ENCODE results near the gene ELMOD1.
"Not testable (repeated sequence)": the region's sequence is repeated elsewhere in the genome, so short reads cannot be mapped to it uniquely, and the experiment has no call there.

The ELMOD1 gene

DNA sequence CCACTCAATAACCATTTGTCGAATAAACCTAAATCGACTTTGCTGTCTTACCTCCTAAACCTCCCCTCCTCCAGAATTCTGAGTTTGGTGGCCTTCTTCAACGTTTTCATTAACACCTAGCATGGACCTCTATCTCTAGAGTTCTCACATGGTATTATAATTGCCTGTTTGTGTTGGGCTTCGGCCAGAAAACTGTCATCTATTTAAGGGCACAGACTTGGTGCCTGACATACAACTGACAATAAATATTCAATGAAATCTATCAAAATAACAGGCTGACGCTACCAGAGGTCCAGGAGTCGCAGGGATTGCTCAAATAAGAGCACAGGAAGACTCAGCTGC, 26.1 kb upstream of the ELMOD1 start:
- H3K27ac ChIP-seq = peak overlapping the region; percentile 75
- no peak overlapping the region for H3K9ac ChIP-seq
- peak overlapping the region; percentile 94 for H2AFZ ChIP-seq
- TF ChIP-seq, protein P1, sequence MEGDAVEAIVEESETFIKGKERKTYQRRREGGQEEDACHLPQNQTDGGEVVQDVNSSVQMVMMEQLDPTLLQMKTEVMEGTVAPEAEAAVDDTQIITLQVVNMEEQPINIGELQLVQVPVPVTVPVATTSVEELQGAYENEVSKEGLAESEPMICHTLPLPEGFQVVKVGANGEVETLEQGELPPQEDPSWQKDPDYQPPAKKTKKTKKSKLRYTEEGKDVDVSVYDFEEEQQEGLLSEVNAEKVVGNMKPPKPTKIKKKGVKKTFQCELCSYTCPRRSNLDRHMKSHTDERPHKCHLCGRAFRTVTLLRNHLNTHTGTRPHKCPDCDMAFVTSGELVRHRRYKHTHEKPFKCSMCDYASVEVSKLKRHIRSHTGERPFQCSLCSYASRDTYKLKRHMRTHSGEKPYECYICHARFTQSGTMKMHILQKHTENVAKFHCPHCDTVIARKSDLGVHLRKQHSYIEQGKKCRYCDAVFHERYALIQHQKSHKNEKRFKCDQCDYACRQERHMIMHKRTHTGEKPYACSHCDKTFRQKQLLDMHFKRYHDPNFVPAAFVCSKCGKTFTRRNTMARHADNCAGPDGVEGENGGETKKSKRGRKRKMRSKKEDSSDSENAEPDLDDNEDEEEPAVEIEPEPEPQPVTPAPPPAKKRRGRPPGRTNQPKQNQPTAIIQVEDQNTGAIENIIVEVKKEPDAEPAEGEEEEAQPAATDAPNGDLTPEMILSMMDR (IDR thresholded peaks at IDR 0.05) = no peak
- no peaks in the 10 kb centered on the region for H3K79me2 ChIP-seq
- H3K4me3 ChIP-seq (ENCODE audit: low read depth, low read length) = peak overlapping the region; percentile 66
- peak overlapping the region; percentile 62 for H3K4me2 ChIP-seq (ENCODE audit: low read length)
- no peaks in the 10 kb centered on the region for H3K9me3 ChIP-seq (ENCODE audit: control insufficient read depth, low read length)
- H3K36me3 ChIP-seq (ENCODE audit: control insufficient read depth, insufficient read depth, low read length) = no peaks in the 10 kb centered on the region
- H3K27me3 ChIP-seq (ENCODE audit: control insufficient read depth, insufficient read depth, low read length) = no peaks in the 10 kb centered on the region
- H3K4me1 ChIP-seq = no peaks in the 10 kb centered on the region

DNA sequence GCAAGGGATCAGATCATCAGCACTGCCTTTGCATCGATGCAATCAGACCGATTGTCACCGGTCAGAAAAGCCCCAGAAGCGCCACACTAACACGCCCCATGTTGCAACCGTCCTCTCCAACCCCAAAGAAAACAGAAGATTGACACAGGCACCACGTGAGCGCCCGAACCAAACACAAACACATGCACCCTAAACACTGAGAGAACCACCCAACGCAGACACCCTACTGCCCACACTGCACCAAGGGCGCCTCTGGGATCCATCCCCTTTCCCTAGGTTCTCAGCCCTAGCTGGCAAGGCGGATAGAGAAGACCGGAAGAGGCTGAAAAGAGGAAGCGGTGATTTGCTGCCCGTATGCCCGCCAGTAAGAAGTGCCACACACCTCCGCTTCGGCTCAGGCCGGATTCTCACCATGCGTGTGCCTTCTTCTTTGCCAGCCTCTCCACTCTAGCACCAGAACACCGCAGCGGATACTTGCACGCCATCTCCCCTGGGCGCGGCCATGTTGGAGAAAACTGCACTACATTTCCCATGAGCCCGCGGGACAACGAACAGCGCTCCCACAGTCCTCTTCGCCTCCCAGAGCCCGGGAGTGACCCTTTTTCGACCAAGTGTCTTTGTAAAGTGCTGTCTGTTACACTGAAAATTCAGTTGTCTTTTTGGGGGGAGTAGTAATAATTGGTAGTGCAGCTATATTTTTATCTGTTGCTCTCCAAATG, 25.6 kb upstream of the ELMOD1 start, which contains the start of gene ALKBH8:
Gene ALKBH8, minus strand, starts transcription at position 517 of the 719 bp plus-strand sequence. CDS start 4,842 bp downstream, outside the sequence.
- Histone ChIP-seq H3K9ac (no peak within 1 kb of the TSS), H3K4me1 (no peaks in the 10 kb centered on the region), H3K4me2 (ENCODE audit: low read length) (peak within 1 kb of the TSS; percentile 62), H3K4me3 (ENCODE audit: low read depth, low read length) (peak within 1 kb of the TSS; percentile 66), H2AFZ (peak within 1 kb of the TSS; percentile 94), H3K27ac (peak within 1 kb of the TSS; percentile 75), H3K27me3 (ENCODE audit: control insufficient read depth, insufficient read depth, low read length) (no peaks in the 10 kb centered on the region), H3K9me3 (ENCODE audit: control insufficient read depth, low read length) (no peaks in the 10 kb centered on the region), H3K36me3 (ENCODE audit: control insufficient read depth, insufficient read depth, low read length) (no peaks in the 10 kb centered on the region), H3K79me2 (no peaks in the 10 kb centered on the region)
- TF ChIP-seq, protein P1 (IDR thresholded peaks at IDR 0.05) = no peak

DNA sequence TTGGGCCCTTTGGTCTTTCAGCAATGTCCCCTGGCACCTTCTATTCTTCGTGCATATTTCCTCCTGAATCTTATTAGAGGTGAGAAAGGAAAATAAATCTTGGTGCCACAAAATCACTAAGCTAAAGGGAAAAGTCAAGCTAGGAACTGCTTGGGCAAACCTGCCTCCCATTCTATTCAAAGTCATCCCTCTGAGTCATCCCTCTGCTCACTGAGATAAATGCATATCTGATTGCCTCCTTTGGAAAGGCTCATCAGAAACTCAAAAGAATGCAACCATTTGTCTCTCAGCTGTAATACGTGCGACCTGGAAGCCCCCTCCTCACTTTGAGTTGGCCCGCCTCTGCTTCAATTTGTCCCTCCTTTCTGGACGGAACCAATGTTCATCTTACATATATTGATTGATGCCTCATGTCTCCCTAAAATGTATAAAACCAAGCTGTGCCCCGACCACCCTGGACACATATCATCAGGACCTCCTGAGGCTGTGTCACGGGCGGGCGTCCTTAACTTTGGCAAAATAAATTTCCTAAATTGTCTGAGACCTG, 24.9 kb upstream of the ELMOD1 start:
- not testable (repeated sequence) for H3K27me3 ChIP-seq (ENCODE audit: control insufficient read depth, insufficient read depth, low read length); H3K79me2 ChIP-seq; H3K36me3 ChIP-seq (ENCODE audit: control insufficient read depth, insufficient read depth, low read length); H3K9ac ChIP-seq; H3K9me3 ChIP-seq (ENCODE audit: control insufficient read depth, low read length); H3K4me1 ChIP-seq
- H3K4me2 ChIP-seq (ENCODE audit: low read length) = peak overlapping the region; percentile 62
- H2AFZ ChIP-seq = peak overlapping the region; percentile 94
- peak overlapping the region; percentile 75 for H3K27ac ChIP-seq
- H3K4me3 ChIP-seq (ENCODE audit: low read depth, low read length) = peak overlapping the region; percentile 66

DNA sequence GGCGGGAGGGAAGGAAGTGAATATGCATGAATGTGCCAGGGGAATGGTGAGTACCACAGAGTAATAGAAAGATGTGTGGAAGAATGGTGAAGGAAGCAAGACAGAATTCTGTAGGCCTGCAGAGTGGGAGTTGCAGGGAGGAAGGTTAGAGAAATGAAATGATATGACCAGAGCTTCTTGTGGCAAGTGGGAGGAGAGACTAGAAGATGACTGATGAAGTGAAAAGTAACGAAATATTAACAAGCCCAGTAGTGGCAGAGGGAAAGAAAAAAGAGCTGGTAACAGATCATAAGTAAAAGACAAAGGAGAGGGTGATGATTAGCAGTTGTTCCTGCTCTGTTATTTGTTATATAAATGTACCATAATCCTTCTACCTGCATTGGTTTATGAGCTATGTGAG, 24.4 kb upstream of the ELMOD1 start:
- Histone ChIP-seq H3K27ac (no peak overlapping the region), H2AFZ (peak overlapping the region; percentile 94), H3K4me3 (ENCODE audit: low read depth, low read length) (no peak overlapping the region)

DNA sequence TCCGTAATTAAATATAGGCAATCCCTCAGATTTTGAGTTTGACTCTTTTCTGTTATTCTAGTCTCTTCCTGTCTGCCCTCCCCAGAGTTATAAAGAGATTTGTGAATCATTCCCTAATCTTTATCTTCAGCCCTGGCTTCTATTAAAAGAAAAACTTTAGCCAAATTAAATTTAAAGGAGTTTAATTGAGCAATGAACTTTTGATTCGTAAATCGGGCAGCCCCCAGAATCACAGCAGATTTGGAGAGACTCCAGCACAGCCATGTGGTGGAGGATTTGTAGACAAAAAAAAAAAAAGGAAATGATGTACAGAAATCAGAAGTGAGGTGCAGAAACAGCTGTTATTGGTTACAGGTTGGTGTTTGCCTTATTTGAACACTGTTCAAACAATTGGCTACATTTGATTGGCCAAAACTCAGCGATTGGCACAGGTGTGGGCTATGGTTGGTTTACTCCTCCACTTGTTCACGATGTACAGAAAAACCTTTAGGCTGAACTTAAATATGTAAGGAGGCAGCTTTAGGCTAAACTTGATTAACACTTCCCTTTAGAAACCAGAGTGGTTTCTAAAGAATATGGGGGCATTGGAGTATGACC, 23.1 kb upstream of the ELMOD1 start:
- no peak overlapping the region for H3K4me3 ChIP-seq (ENCODE audit: low read depth, low read length)
- no peaks in the 10 kb centered on the region for H3K36me3 ChIP-seq (ENCODE audit: control insufficient read depth, insufficient read depth, low read length)
- H3K4me1 ChIP-seq = no peaks in the 10 kb centered on the region
- no peak overlapping the region for H2AFZ ChIP-seq
- no peaks in the 10 kb centered on the region for H3K27me3 ChIP-seq (ENCODE audit: control insufficient read depth, insufficient read depth, low read length)
- no peak overlapping the region for H3K9ac ChIP-seq
- H3K4me2 ChIP-seq (ENCODE audit: low read length) = no peak overlapping the region
- TF ChIP-seq, protein P1 (IDR thresholded peaks at IDR 0.05) = no peak
- H3K79me2 ChIP-seq = no peaks in the 10 kb centered on the region
- no peak overlapping the region for H3K27ac ChIP-seq
- no peaks in the 10 kb centered on the region for H3K9me3 ChIP-seq (ENCODE audit: control insufficient read depth, low read length)

More for the DNA sequence above, 24.4 kb upstream of the ELMOD1 start:
- H3K36me3 ChIP-seq (ENCODE audit: control insufficient read depth, insufficient read depth, low read length) = no peaks in the 10 kb centered on the region
- H3K4me1 ChIP-seq = no peaks in the 10 kb centered on the region
- TF ChIP-seq, protein P1 (IDR thresholded peaks at IDR 0.05) = no peak
- H3K79me2 ChIP-seq = no peaks in the 10 kb centered on the region
- H3K9ac ChIP-seq = no peak overlapping the region
- no peaks in the 10 kb centered on the region for H3K9me3 ChIP-seq (ENCODE audit: control insufficient read depth, low read length)
- no peaks in the 10 kb centered on the region for H3K27me3 ChIP-seq (ENCODE audit: control insufficient read depth, insufficient read depth, low read length)
- H3K4me2 ChIP-seq (ENCODE audit: low read length) = no peak overlapping the region

All from parathyroid adenoma (tissue), 2 donors.